GM18526 (cell line): Measurements from ENCODE around the gene CSMD2.

Source experiments
- POLR2A ChIP-seq: IDR thresholded peaks from 3 replicates; pipeline ENCODE4 v1.6.1; 2011; ENCODE audit not compliant: insufficient read length; ENCODE audit errors: extremely low read depth

Gene CSMD2

GRCh38 chr1:33464552-33464951 is 700.5 kb downstream of the CSMD2 start:
- no peak for TF ChIP-seq POLR2A
